ENCODE results near the gene ITLN1.
"Not testable (repeated sequence)": the region's sequence is repeated elsewhere in the genome, so short reads cannot be mapped to it uniquely, and the experiment has no call there.

The ITLN1 gene

GRCh38 chr1:160885042-160885441 is at the start of gene ITLN1:
ITLN1 (minus strand) TSS chr1:160885180; CDS start chr1:160884877, 303 bp downstream.
- no peak for DNase-seq

GRCh38 chr1:160933305-160933704 is 48.3 kb upstream of the ITLN1 start:
- DNase-seq, result not testable (repeated sequence)

GRCh38 chr1:160925652-160926244 is 40.8 kb upstream of the ITLN1 start:
- peak; percentile 40 for DNase-seq

GRCh38 chr1:160924791-160925651 is 40.0 kb upstream of the ITLN1 start:
- DNase-seq, result no peak

GRCh38 chr1:160916666-160917065 is 31.7 kb upstream of the ITLN1 start:
- DNase-seq, result peak; percentile 38

- DNase-seq, result not testable (repeated sequence)
Measured at GRCh38 chr1:160913229-160913628, 28.2 kb upstream of the ITLN1 start.

GRCh38 chr1:160911925-160912324 is 26.9 kb upstream of the ITLN1 start:
- no peak for DNase-seq

- no peak for DNase-seq
Measured at GRCh38 chr1:160911441-160911840, 26.5 kb upstream of the ITLN1 start.

GRCh38 chr1:160910170-160910750 is 25.3 kb upstream of the ITLN1 start:
- DNase-seq, result peak; percentile 65

GRCh38 chr1:160907976-160908375 is 23.0 kb upstream of the ITLN1 start:
- DNase-seq, result no peak

GRCh38 chr1:160905617-160905989 is 20.6 kb upstream of the ITLN1 start:
- DNase-seq, result no peak

GRCh38 chr1:160904783-160905616 is 20.0 kb upstream of the ITLN1 start:
- DNase-seq, result no peak

GRCh38 chr1:160902251-160902650 is 17.3 kb upstream of the ITLN1 start:
- DNase-seq, result not testable (repeated sequence)

- DNase-seq, result no peak
Measured at GRCh38 chr1:160901768-160902167, 16.8 kb upstream of the ITLN1 start.

GRCh38 chr1:160900683-160901082 is 15.7 kb upstream of the ITLN1 start:
- not testable (repeated sequence) for DNase-seq

GRCh38 chr1:160894368-160895135 is 9.6 kb upstream of the ITLN1 start:
- not testable (repeated sequence) for DNase-seq

- no peak for DNase-seq
Measured at GRCh38 chr1:160891474-160891873, 6.5 kb upstream of the ITLN1 start.

- DNase-seq, result peak; percentile 79
Measured at GRCh38 chr1:160888926-160889325, 3.9 kb upstream of the ITLN1 start.

GRCh38 chr1:160887071-160887470 is 2.1 kb upstream of the ITLN1 start:
- DNase-seq, result no peak

GRCh38 chr1:160884579-160884978 is 401 bp downstream of the ITLN1 start:
- DNase-seq, result peak; percentile 58

GRCh38 chr1:160883581-160884513 is 1.1 kb downstream of the ITLN1 start:
- no peak for DNase-seq

Data from DMS53 (cell line).